Suprapubic skin (tissue), 4 donors: Measurements from ENCODE around the gene RHBDD1. TPM values are rescaled to one million over a fixed set of nuclear protein-coding genes. Genes with fewer than 3 reads are reported as not detected.

Experiments used
- DNase-seq, 2 donors: peaks; one replicate each; pipeline ENCODE4 v3.0.0-alpha.2; 2019; ENCODE audit warnings: low spot score in 2 of 2
- H3K27ac ChIP-seq: fragments of 200-600 bp; sonication (generic); one replicate; pipeline ENCODE4 v1.5.1; 2019
- H3K27me3 ChIP-seq: fragments of 200-600 bp; sonication (generic); one replicate; pipeline ENCODE4 v1.5.1; 2019
- H3K36me3 ChIP-seq: fragments of 200-600 bp; sonication (generic); one replicate; pipeline ENCODE4 v1.5.1; 2019
- H3K4me1 ChIP-seq: fragments of 200-600 bp; sonication (generic); one replicate; pipeline ENCODE4 v1.5.1; 2019
- H3K4me3 ChIP-seq: fragments of 200-600 bp; sonication (generic); one replicate; pipeline ENCODE4 v1.5.1; 2019; ENCODE audit warnings: mild to moderate bottlenecking
- H3K9me3 ChIP-seq: fragments of 200-600 bp; sonication (generic); one replicate; pipeline ENCODE4 v1.5.1; 2019
- EP300 ChIP-seq: sonication (generic); formaldehyde crosslinking; IDR thresholded peaks from one replicate; pipeline ENCODE4 v1.6.1; 2017; ENCODE audit warnings: antibody characterized with exemption
- POLR2A ChIP-seq, 2 donors: fragments of 450-650 bp; IDR thresholded peaks; one replicate each; pipeline ENCODE4 v1.6.1; 2017; ENCODE audit warnings: antibody characterized with exemption in 2 of 2, mild to moderate bottlenecking in 2 of 2, moderate library complexity in 2 of 2
- POLR2AphosphoS5 ChIP-seq, 3 donors: sonication (generic); formaldehyde crosslinking; IDR thresholded peaks; one replicate each; pipeline ENCODE4 v1.6.1; 2017; ENCODE audit warnings: antibody characterized with exemption in 3 of 3
- WGBS: methylation state at CpG from one replicate; pipeline ENCODE4 v1.1.5; 2018; 5-methylcytosine and 5-hydroxymethylcytosine counted together
- total RNA-seq, 4 donors: library from RNA; depleted of rRNA; stranded (reverse); fragments of >200 nt; gene quantifications; one replicate each; pipeline ENCODE4 v1.1.0, GENCODE V29; 2016
- TF ChIP-seq, protein P1 (sequence below), 2 donors: fragments of 200-600 bp in 1 of 2; fragments of 450-650 bp in 1 of 2; sonication (generic) in 1 of 2; IDR thresholded peaks; one replicate each; pipeline ENCODE4 v1.5.1; 2016 to 2019; ENCODE audit warnings: antibody characterized with exemption in 2 of 2, mild to moderate bottlenecking in 1 of 2, moderate library complexity in 1 of 2

The RHBDD1 gene
- total RNA-seq, 4 donors from 2014 or later = 14.0 to 41.8 (median 20.7) TPM

DNA sequence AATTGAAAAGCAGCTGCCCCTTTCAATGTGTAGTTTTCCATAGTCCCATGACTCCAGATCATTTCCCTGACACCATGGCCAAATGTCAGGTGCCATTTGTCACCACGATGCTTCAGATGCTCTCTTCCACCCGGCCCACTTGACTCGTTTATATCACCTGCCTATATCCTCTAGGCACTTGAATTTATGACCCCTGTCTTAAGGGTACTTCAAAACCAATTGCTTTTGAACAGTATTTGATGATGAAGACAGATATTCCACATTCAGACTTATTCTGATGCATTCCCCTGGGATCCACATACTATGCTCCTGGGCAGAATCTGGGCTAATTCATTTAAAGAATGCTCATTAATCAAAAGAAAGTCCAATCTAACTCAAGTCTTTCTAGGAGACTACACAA, 16.9 kb upstream of the RHBDD1 start:
- H3K9me3 ChIP-seq = no peaks in the 10 kb centered on the region
- H3K27ac ChIP-seq = no peak overlapping the region
- WGBS = 22% methylated on average over 3 of the region's 3 CpGs
- H3K4me1 ChIP-seq = no peaks in the 10 kb centered on the region
- no peaks in the 10 kb centered on the region for H3K27me3 ChIP-seq
- DNase-seq = no peak
- TF ChIP-seq, protein P1, sequence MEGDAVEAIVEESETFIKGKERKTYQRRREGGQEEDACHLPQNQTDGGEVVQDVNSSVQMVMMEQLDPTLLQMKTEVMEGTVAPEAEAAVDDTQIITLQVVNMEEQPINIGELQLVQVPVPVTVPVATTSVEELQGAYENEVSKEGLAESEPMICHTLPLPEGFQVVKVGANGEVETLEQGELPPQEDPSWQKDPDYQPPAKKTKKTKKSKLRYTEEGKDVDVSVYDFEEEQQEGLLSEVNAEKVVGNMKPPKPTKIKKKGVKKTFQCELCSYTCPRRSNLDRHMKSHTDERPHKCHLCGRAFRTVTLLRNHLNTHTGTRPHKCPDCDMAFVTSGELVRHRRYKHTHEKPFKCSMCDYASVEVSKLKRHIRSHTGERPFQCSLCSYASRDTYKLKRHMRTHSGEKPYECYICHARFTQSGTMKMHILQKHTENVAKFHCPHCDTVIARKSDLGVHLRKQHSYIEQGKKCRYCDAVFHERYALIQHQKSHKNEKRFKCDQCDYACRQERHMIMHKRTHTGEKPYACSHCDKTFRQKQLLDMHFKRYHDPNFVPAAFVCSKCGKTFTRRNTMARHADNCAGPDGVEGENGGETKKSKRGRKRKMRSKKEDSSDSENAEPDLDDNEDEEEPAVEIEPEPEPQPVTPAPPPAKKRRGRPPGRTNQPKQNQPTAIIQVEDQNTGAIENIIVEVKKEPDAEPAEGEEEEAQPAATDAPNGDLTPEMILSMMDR (IDR thresholded peaks at IDR 0.05) = no peak
- TF ChIP-seq EP300 = no peak
- no peak for TF ChIP-seq POLR2AphosphoS5 (IDR thresholded peaks at IDR 0.05)
- TF ChIP-seq POLR2A (IDR thresholded peaks at IDR 0.05) = no peak
- no peaks in the 10 kb centered on the region for H3K36me3 ChIP-seq
- H3K4me3 ChIP-seq = no peak overlapping the region

DNA sequence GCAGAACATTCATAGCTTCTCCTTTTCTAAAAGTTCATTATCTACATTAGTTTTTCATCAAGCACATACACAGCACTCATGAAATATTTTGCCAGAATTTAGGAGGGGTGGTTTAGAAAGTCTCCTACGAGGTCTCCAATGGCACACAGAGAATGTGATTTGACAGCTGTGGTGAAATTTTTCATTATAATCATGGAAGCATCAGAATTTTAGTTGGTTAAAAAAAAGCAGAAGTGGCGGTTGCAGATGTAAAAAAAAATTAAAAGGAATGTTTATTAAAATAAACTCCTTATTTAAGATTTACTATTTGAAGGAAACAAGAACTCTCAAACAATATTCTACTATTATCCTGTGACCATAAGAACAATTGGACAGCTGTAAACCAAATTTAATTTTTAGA, 10.8 kb upstream of the RHBDD1 start:
- Histone ChIP-seq H3K9me3 (no peaks in the 10 kb centered on the region), H3K36me3 (no peaks in the 10 kb centered on the region), H3K27ac (no peak overlapping the region), H3K4me1 (no peaks in the 10 kb centered on the region), H3K4me3 (no peak overlapping the region), H3K27me3 (no peaks in the 10 kb centered on the region)
- DNase-seq = no peak
- 58% methylated on average over 2 of the region's 2 CpGs for WGBS
- TF ChIP-seq POLR2A (IDR thresholded peaks at IDR 0.05) (no peak), POLR2AphosphoS5 (IDR thresholded peaks at IDR 0.05) (no peak), EP300 (no peak)
- TF ChIP-seq, protein P1 (IDR thresholded peaks at IDR 0.05) = no peak

DNA sequence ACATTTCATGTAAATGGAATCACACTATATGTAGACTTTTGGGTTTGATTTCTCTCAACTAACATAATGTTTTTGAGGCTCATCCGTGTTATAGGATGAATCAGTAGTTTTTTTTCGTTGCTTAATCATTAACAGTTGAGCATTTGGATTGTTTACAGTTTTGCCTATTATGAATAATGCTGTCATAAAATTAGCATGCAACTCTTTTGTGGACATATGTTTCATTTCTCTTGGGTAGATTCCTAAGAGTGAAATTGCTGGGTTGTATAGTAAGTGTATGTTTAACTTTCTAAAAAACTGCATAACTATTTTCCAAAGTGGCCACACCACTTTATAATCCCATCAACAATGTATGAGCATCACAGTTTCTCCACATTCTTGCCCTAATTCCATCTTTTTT, 7.7 kb upstream of the RHBDD1 start:
- no peak for DNase-seq
- Histone ChIP-seq H3K9me3 (no peaks in the 10 kb centered on the region), H3K27ac (no peak overlapping the region), H3K27me3 (no peaks in the 10 kb centered on the region), H3K4me3 (no peak overlapping the region), H3K4me1 (no peaks in the 10 kb centered on the region), H3K36me3 (no peaks in the 10 kb centered on the region)
- 41% methylated on average over 2 of the region's 2 CpGs for WGBS
- no peak for TF ChIP-seq POLR2AphosphoS5 (IDR thresholded peaks at IDR 0.05)
- TF ChIP-seq POLR2A (IDR thresholded peaks at IDR 0.05) = no peak
- TF ChIP-seq EP300 = no peak
- TF ChIP-seq, protein P1 (IDR thresholded peaks at IDR 0.05) = no peak

DNA sequence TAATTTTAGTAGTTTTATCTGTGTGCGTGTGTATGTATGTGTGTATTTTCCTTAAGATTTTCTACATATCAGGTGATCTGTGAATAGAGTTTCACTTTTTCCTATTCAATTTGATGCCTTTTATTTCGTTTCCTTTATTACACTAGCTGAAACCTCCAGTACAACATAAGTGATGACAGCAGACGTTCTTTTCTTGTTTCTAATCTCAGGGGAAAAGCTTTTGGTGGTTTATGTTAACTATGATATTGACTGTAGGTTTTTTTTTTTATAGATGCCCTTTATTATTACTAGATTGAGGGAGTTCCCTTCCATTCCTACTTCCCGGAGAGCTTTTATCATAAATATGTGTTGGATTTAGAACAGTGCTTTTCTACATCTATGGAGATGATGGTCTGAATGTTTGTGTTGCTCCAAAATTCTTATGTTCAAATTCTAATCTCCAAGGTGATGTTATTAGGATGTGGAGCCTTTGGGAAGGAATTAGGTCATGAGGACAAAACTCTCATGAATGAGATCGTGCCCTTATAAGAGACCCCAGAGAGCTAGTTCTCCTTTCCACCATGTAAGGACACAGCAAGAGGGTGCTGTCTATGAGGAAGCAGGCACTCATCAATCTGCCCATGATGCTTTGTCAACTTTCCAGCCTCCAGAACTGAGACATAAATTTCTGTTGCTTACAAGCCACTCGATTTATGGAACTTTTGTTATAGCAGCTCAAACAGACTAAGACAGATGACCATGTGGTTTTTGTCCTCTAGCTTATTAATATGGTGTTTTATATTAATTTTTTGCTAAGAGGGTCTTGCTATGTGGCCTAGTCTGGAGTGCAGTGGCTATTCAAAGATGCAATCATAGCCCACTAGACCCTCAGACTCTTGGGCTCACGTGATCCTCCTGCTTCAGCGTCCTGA, 5.9 kb upstream of the RHBDD1 start:
- WGBS = 91% methylated on average over 8 of the region's 8 CpGs
- no peak overlapping the region for H3K27ac ChIP-seq
- TF ChIP-seq POLR2AphosphoS5 (IDR thresholded peaks at IDR 0.05) (no peak), EP300 (no peak), POLR2A (IDR thresholded peaks at IDR 0.05) (no peak)
- TF ChIP-seq, protein P1 (IDR thresholded peaks at IDR 0.05) = no peak
- DNase-seq = no peak
- no peak overlapping the region for H3K4me3 ChIP-seq
- H3K4me1 ChIP-seq = peaks cover 6% of the 10 kb centered on the region
- no peaks in the 10 kb centered on the region for H3K9me3 ChIP-seq
- H3K36me3 ChIP-seq = no peaks in the 10 kb centered on the region
- H3K27me3 ChIP-seq = no peaks in the 10 kb centered on the region

DNA sequence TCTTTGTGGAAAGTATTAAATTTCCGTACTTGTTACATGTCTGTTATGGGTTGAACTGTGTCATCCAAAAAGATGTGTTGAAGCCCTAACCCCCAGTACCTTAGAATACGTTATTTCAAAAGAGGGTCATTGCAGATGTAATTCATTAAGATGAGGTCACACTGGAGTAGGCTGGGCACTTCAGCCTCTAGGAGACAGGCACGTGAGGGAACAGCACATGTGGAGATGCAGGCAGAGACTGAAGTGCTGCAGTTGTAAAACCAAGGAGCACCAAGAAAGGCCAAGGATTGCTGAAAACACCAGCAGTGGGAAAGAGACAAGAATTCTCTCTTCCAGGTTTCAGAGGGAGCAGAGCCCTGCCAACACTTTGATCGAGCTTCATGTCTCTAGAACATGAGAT, 4.6 kb upstream of the RHBDD1 start:
- DNase-seq = no peak
- Histone ChIP-seq H3K27me3 (no peaks in the 10 kb centered on the region), H3K4me1 (peaks cover 15% of the 10 kb centered on the region), H3K27ac (no peak overlapping the region), H3K36me3 (no peaks in the 10 kb centered on the region), H3K4me3 (no peak overlapping the region), H3K9me3 (no peaks in the 10 kb centered on the region)
- WGBS = 74% methylated on average over 4 of the region's 4 CpGs
- TF ChIP-seq POLR2AphosphoS5 (IDR thresholded peaks at IDR 0.05) = no peak
- TF ChIP-seq, protein P1 (IDR thresholded peaks at IDR 0.05) = no peak
- no peak for TF ChIP-seq EP300
- TF ChIP-seq POLR2A (IDR thresholded peaks at IDR 0.05) = no peak
